ENCODE measurements around the gene TOX3. TPM values are rescaled to one million over a fixed set of nuclear protein-coding genes. Genes with fewer than 3 reads are reported as not detected.

The TOX3 gene
- total RNA-seq, 4 donors from 2014 or later: 0.12 to 4.8 (median 2.0) TPM; not detected in 1

GRCh38 chr16:52563767-52564611 is 17.0 kb upstream of the TOX3 start:
- WGBS, 2 donors (ENCODE audit: low coverage in 1 of 2): 86 to 96% methylated on average over 3 of the region's 3 CpGs
- H3K4me1 ChIP-seq: no peaks in the 10 kb centered on the region
- H3K27ac ChIP-seq: no peak overlapping the region
- no peak for ATAC-seq
- no peak overlapping the region for H3K4me3 ChIP-seq
- peaks cover 8% of the 10 kb centered on the region for H3K27me3 ChIP-seq
- no peaks in the 10 kb centered on the region for H3K9me3 ChIP-seq
- TF ChIP-seq POLR2A (IDR thresholded peaks at IDR 0.05) (no peak), CTCF (IDR thresholded peaks at IDR 0.05) (no peak), EP300 (IDR thresholded peaks at IDR 0.05) (no peak), POLR2AphosphoS5 (IDR thresholded peaks at IDR 0.05) (no peak)
- H3K36me3 ChIP-seq: no peaks in the 10 kb centered on the region

GRCh38 chr16:52562770-52563169 is 15.8 kb upstream of the TOX3 start:
- H3K4me3 ChIP-seq: no peak overlapping the region
- ATAC-seq: no peak
- WGBS, 2 donors (ENCODE audit: low coverage in 1 of 2): 62 to 79% methylated on average over 5 of the region's 5 CpGs
- H3K27me3 ChIP-seq: peaks cover 15% of the 10 kb centered on the region
- no peaks in the 10 kb centered on the region for H3K36me3 ChIP-seq
- H3K27ac ChIP-seq: no peak overlapping the region
- H3K9me3 ChIP-seq: no peaks in the 10 kb centered on the region
- TF ChIP-seq CTCF (IDR thresholded peaks at IDR 0.05) (no peak), POLR2AphosphoS5 (IDR thresholded peaks at IDR 0.05) (no peak), POLR2A (IDR thresholded peaks at IDR 0.05) (no peak), EP300 (IDR thresholded peaks at IDR 0.05) (no peak)
- H3K4me1 ChIP-seq: no peaks in the 10 kb centered on the region

GRCh38 chr16:52561910-52562741 is 15.2 kb upstream of the TOX3 start:
- no peak for ATAC-seq

GRCh38 chr16:52558448-52558847 is 11.5 kb upstream of the TOX3 start:
- no peak for ATAC-seq
- 57 to 100% methylated on average over 1 of the region's 2 CpGs for WGBS, 2 donors (ENCODE audit: low coverage in 1 of 2)

More at GRCh38 chr16:52561910-52562741, 15.2 kb upstream of the TOX3 start:
- Histone ChIP-seq H3K4me3 (no peak overlapping the region), H3K9me3 (no peaks in the 10 kb centered on the region), H3K27me3 (peaks cover 15% of the 10 kb centered on the region), H3K36me3 (no peaks in the 10 kb centered on the region), H3K27ac (no peak overlapping the region), H3K4me1 (no peaks in the 10 kb centered on the region)
- no peak for TF ChIP-seq EP300 (IDR thresholded peaks at IDR 0.05)
- no peak for TF ChIP-seq POLR2A (IDR thresholded peaks at IDR 0.05)
- TF ChIP-seq CTCF (IDR thresholded peaks at IDR 0.05): no peak
- no peak for TF ChIP-seq POLR2AphosphoS5 (IDR thresholded peaks at IDR 0.05)
- WGBS, 2 donors (ENCODE audit: low coverage in 1 of 2): 69 to 83% methylated on average over 2 to 5 of the region's 5 CpGs

More at GRCh38 chr16:52558448-52558847, 11.5 kb upstream of the TOX3 start:
- no peak for TF ChIP-seq CTCF (IDR thresholded peaks at IDR 0.05)
- no peak for TF ChIP-seq POLR2AphosphoS5 (IDR thresholded peaks at IDR 0.05)
- no peak for TF ChIP-seq EP300 (IDR thresholded peaks at IDR 0.05)
- TF ChIP-seq POLR2A (IDR thresholded peaks at IDR 0.05): no peak
- H3K36me3 ChIP-seq: no peaks in the 10 kb centered on the region
- H3K4me3 ChIP-seq: no peak overlapping the region
- no peak overlapping the region for H3K27ac ChIP-seq
- H3K4me1 ChIP-seq: no peaks in the 10 kb centered on the region
- peaks cover 20% of the 10 kb centered on the region for H3K27me3 ChIP-seq
- H3K9me3 ChIP-seq: no peaks in the 10 kb centered on the region

All from gastroesophageal sphincter (tissue), 4 donors.